Measurements from ENCODE around the gene SCIN.
"Not testable (repeated sequence)": the region's sequence is repeated elsewhere in the genome, so short reads cannot be mapped to it uniquely, and the experiment has no call there.

The SCIN gene

DNA sequence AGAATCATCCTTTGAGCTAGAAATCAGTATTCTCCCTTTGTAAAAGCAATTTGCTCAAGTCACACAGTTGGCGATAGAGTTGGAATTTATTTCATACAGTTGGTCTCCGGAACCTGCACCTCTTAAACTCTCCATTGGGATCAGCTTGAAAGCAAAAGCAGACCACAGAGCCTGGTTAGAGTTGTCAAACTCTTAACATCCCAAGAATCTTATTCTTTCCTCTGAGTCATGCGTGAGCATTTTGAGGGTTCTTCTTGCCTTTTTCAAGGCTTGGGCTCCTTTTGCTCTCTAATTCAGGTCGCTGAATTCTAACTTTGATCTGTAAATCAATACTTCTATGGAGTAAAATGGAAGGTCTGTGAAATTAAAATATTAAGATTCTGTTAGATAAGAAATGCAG lies 19.6 kb upstream of the SCIN start:
- Histone ChIP-seq H3K4me1 (ENCODE audit: control insufficient read depth, insufficient read depth, low read length) (no peaks in the 10 kb centered on the region), H3K9me3 (ENCODE audit: control insufficient read depth, insufficient read depth, low read length) (no peaks in the 10 kb centered on the region)

DNA sequence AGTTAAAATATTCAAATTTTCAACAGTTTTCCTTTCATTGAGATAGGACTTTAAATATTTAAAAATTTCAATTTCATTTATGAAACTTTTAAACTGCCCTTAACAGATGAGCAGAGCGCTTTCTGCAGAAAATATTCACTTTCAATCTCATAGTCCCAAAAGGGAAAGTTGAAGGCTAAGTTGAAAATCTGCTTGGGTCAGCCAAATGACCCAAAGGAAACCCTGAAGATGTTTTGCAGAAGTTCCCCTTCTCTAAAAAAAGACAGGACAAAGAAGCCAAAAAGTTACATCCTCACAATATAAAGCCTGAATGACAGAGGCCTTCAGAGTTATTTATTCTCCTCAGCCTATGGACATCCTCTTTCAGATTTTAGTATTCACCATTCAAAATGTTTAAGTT lies 17.6 kb upstream of the SCIN start:
- Histone ChIP-seq H3K9me3 (ENCODE audit: control insufficient read depth, insufficient read depth, low read length) (no peaks in the 10 kb centered on the region), H3K27me3 (ENCODE audit: control insufficient read depth, insufficient read depth, low read length) (no peaks in the 10 kb centered on the region), H3K9ac (ENCODE audit: low read depth, low read length) (no peak overlapping the region), H3K36me3 (ENCODE audit: control insufficient read depth, insufficient read depth, low read length) (no peaks in the 10 kb centered on the region), H3K4me3 (ENCODE audit: low read depth, low read length) (no peak overlapping the region), H3K4me1 (ENCODE audit: control insufficient read depth, insufficient read depth, low read length) (peaks cover 2% of the 10 kb centered on the region)

More for the DNA sequence above, 19.6 kb upstream of the SCIN start:
- Histone ChIP-seq H3K4me3 (ENCODE audit: low read depth, low read length) (no peak overlapping the region), H3K9ac (ENCODE audit: low read depth, low read length) (no peak overlapping the region), H3K27me3 (ENCODE audit: control insufficient read depth, insufficient read depth, low read length) (no peaks in the 10 kb centered on the region), H3K36me3 (ENCODE audit: control insufficient read depth, insufficient read depth, low read length) (no peaks in the 10 kb centered on the region)

DNA sequence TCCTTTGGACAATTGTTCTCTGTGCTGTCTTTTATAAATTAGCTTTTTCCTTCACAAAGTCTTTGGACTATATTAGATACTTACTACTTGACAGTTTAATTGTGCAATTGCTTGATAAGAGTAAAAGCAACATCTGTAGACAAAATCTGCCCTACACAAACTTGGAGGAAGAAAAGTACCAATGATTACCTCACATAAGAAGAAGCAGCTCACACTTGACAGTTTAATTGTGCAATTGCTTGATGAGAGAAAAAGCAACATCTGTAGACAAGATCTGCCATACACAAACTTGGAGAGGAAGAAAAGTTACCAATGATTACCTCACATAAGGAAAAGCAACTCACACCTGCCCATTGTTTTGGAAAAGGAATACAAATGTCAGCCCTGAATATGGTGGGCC lies 17.1 kb upstream of the SCIN start:
- H3K4me1 ChIP-seq (ENCODE audit: control insufficient read depth, insufficient read depth, low read length): peaks cover 2% of the 10 kb centered on the region
- no peaks in the 10 kb centered on the region for H3K27me3 ChIP-seq (ENCODE audit: control insufficient read depth, insufficient read depth, low read length)
- no peak overlapping the region for H3K4me3 ChIP-seq (ENCODE audit: low read depth, low read length)
- H3K36me3 ChIP-seq (ENCODE audit: control insufficient read depth, insufficient read depth, low read length): no peaks in the 10 kb centered on the region
- H3K9ac ChIP-seq (ENCODE audit: low read depth, low read length): no peak overlapping the region
- H3K9me3 ChIP-seq (ENCODE audit: control insufficient read depth, insufficient read depth, low read length): no peaks in the 10 kb centered on the region

DNA sequence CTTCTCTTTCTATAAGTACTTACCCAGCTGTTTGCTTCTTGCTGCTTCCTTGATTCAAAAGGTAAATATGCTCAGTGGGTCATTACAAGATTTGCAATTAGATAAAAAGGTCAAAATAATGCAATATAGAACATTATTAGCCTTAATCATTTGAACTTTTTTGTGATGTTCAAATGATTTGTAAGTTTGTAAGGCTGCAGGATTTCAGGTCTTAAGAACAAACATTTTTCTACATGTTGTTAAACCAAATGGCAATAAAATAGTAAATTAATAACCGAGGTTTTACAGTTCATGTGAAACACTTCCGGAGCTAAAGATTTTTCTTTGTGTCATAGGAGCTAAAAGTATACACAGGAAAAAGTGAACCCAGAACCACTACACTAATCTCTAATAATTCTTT lies 16.2 kb upstream of the SCIN start:
- Histone ChIP-seq H3K27me3 (ENCODE audit: control insufficient read depth, insufficient read depth, low read length) (no peaks in the 10 kb centered on the region), H3K36me3 (ENCODE audit: control insufficient read depth, insufficient read depth, low read length) (no peaks in the 10 kb centered on the region), H3K4me1 (ENCODE audit: control insufficient read depth, insufficient read depth, low read length) (peaks cover 2% of the 10 kb centered on the region), H3K9me3 (ENCODE audit: control insufficient read depth, insufficient read depth, low read length) (no peaks in the 10 kb centered on the region), H3K4me3 (ENCODE audit: low read depth, low read length) (no peak overlapping the region), H3K9ac (ENCODE audit: low read depth, low read length) (no peak overlapping the region)

DNA sequence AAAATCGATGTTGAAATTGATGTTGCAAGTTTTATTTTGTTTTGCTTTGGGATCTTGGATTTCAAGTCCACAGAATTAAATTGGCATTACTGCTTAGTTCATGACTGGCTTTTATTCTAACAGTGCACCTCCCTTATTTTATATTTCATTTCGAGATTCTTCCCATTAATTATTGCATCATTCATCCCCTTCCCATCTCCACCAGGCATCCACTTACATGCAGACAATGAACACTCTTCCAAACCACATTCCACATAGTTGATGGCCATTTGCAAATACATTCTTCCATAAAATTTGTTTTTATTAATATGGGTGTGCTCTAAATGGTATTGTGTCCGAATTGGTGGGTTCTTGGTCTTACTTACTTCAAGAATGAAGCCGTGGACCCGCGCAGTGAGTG lies 15.6 kb upstream of the SCIN start:
- H3K36me3 ChIP-seq (ENCODE audit: control insufficient read depth, insufficient read depth, low read length): no peaks in the 10 kb centered on the region
- H3K4me1 ChIP-seq (ENCODE audit: control insufficient read depth, insufficient read depth, low read length): peaks cover 2% of the 10 kb centered on the region
- H3K4me3 ChIP-seq (ENCODE audit: low read depth, low read length): no peak overlapping the region
- H3K9ac ChIP-seq (ENCODE audit: low read depth, low read length): no peak overlapping the region
- H3K9me3 ChIP-seq (ENCODE audit: control insufficient read depth, insufficient read depth, low read length): no peaks in the 10 kb centered on the region
- no peaks in the 10 kb centered on the region for H3K27me3 ChIP-seq (ENCODE audit: control insufficient read depth, insufficient read depth, low read length)

DNA sequence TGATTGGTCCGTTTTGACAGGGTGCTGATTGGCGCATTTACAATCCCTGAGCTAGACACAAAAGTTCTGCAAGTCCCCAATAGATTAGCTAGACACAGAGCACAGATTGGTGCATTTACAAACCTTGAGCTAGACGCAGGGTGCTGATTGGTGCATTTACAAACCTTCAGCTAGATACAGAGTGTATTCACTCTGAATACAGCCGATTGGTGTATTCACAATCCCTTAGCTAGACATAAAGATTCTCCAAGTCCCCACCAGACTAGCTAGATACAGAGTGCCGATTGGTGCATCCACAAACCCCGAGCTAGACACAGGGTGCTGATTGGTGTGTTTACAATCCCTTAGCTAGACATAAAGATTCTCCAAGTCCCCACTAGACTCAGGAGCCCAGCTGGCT lies 14.8 kb upstream of the SCIN start:
- not testable (repeated sequence) for H3K4me3 ChIP-seq (ENCODE audit: low read depth, low read length); H3K36me3 ChIP-seq (ENCODE audit: control insufficient read depth, insufficient read depth, low read length); H3K4me1 ChIP-seq (ENCODE audit: control insufficient read depth, insufficient read depth, low read length); H3K9ac ChIP-seq (ENCODE audit: low read depth, low read length); H3K27me3 ChIP-seq (ENCODE audit: control insufficient read depth, insufficient read depth, low read length); H3K9me3 ChIP-seq (ENCODE audit: control insufficient read depth, insufficient read depth, low read length)

DNA sequence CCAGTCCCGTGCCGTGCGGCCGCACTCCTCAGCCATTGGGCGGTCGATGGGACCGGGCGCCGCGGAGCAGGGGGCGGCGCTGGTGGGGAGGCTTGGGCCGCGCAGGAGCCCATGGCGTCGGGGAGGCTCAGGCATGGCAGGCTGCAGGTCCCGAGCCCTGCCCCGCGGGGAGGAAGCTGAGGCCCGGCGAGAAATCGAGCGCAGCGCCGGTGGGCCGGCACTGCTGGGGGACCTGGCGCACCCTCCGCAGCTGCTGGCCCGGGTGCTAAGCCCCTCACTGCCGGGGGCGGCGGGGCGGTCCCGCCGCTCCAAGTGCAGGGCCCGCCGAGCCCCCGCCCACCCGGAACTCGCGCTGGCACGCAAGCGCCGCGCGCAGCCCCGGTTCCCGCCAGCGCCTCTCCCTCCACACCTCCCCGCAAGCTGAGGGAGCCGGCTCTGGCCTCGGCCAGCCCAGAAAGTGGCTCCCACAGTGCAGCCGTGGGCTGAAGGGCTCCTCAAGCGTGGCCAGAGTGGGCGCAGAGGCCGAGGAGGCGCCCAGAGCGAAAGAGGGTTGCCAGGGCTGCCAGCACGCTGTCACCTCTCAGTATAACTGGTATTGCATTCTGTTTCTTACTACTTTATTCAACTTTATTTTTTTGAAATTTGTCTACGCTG lies 14.3 kb upstream of the SCIN start:
- not testable (repeated sequence) for H3K27me3 ChIP-seq (ENCODE audit: control insufficient read depth, insufficient read depth, low read length); H3K9me3 ChIP-seq (ENCODE audit: control insufficient read depth, insufficient read depth, low read length); H3K9ac ChIP-seq (ENCODE audit: low read depth, low read length); H3K4me3 ChIP-seq (ENCODE audit: low read depth, low read length); H3K4me1 ChIP-seq (ENCODE audit: control insufficient read depth, insufficient read depth, low read length); H3K36me3 ChIP-seq (ENCODE audit: control insufficient read depth, insufficient read depth, low read length)

DNA sequence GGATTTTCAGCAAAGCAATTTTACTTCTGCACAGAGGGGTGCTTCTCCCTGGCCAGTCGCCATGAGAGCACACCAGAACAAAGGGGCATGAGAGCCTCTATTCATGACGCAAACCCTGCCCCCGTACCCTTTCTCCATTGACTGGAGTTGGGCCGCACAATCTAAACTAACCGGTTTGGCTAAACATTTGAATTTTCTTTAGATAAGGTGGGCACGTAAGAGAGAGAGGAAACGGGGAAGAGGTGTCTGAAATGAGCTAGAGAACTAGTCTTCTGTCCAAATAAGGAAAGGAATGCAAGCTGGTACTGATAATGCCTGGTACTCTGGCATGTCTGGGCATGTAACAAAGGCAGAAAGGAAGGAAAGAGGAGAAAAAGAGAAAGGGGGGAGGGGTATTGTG lies 13.2 kb upstream of the SCIN start:
- Histone ChIP-seq H3K27me3 (ENCODE audit: control insufficient read depth, insufficient read depth, low read length) (no peaks in the 10 kb centered on the region), H3K4me3 (ENCODE audit: low read depth, low read length) (no peak overlapping the region), H3K9me3 (ENCODE audit: control insufficient read depth, insufficient read depth, low read length) (no peaks in the 10 kb centered on the region), H3K9ac (ENCODE audit: low read depth, low read length) (no peak overlapping the region), H3K36me3 (ENCODE audit: control insufficient read depth, insufficient read depth, low read length) (no peaks in the 10 kb centered on the region), H3K4me1 (ENCODE audit: control insufficient read depth, insufficient read depth, low read length) (peaks cover 2% of the 10 kb centered on the region)

DNA sequence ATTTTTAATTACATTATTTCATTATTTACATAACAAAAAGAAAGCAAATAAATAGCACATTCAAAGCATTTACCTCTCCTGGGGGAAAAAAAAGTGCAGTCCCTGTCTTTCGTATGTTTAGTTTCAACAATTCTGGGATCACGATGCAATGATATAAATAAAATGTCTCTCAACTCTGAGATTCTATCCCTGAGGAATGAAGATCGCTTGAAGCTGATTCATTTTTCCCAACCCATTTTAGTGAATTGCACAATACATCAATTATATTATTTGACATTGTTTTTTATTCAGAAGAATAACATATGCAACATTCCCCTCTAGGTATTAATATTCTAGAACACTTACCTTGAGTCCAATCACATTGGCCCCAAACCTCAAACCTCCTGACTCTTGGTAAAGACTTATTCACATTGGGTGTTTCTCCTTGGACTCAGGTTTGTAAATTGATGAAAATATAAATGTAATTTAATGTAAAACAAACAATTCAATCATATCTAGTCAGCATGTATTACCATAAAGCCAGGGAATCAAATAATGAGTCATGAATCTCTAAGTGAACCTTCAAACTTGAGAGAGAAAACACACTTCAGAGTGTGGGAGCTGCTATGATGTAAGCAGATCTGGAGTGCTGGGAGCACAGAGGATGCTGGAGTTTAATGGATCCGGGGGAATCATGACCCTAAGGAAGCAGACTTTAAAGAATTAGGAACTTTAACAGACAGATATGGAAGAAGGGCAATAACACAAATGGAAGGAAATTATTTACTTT lies 5.3 kb upstream of the SCIN start:
- Histone ChIP-seq H3K4me3 (ENCODE audit: low read depth, low read length) (no peak overlapping the region), H3K9ac (ENCODE audit: low read depth, low read length) (no peak overlapping the region), H3K36me3 (ENCODE audit: control insufficient read depth, insufficient read depth, low read length) (no peaks in the 10 kb centered on the region), H3K27me3 (ENCODE audit: control insufficient read depth, insufficient read depth, low read length) (peaks cover 15% of the 10 kb centered on the region), H3K9me3 (ENCODE audit: control insufficient read depth, insufficient read depth, low read length) (no peaks in the 10 kb centered on the region), H3K4me1 (ENCODE audit: control insufficient read depth, insufficient read depth, low read length) (peaks cover 6% of the 10 kb centered on the region)

DNA sequence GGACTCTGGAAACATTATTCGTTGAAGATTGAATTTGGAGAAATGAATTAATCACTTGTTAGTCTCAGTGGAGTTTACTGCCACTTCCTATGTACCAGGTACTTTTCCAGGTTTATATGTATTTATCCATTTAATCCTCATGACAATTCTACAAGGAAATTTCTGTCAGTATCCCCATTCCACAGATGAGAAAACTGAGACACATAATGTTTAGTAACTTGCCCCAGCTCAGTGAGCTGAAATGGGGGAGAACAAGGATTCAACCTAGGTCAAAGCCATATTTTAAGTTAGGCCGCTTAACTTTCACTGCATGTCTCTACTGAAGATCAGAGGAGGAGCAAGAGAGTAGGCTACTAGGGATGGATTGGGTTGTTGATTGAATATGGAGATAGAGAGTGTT lies 4.6 kb upstream of the SCIN start:
- H3K9me3 ChIP-seq (ENCODE audit: control insufficient read depth, insufficient read depth, low read length): no peaks in the 10 kb centered on the region
- no peak overlapping the region for H3K9ac ChIP-seq (ENCODE audit: low read depth, low read length)
- H3K4me1 ChIP-seq (ENCODE audit: control insufficient read depth, insufficient read depth, low read length): peaks cover 6% of the 10 kb centered on the region
- H3K4me3 ChIP-seq (ENCODE audit: low read depth, low read length): no peak overlapping the region
- peaks cover 22% of the 10 kb centered on the region for H3K27me3 ChIP-seq (ENCODE audit: control insufficient read depth, insufficient read depth, low read length)
- no peaks in the 10 kb centered on the region for H3K36me3 ChIP-seq (ENCODE audit: control insufficient read depth, insufficient read depth, low read length)

DNA sequence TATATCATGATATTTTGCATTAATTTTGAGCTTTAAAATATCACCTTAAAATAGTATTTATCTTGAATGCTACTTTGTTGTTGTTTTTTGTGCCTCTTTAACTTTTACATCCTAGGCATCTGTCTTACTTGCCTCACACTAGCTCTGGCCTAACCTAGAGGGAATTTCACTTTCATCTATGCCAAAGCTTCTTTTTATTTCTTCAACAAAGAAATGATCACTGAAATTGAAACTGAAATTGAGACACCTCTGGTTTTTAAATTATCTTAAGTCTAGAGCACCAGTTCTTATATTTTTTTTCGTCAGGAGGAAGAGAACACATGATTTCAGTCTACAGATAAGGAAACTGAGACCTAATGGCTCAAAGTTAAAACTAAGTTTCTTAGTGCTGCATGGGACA lies 3.5 kb upstream of the SCIN start:
- H3K9ac ChIP-seq (ENCODE audit: low read depth, low read length): no peak overlapping the region

DNA sequence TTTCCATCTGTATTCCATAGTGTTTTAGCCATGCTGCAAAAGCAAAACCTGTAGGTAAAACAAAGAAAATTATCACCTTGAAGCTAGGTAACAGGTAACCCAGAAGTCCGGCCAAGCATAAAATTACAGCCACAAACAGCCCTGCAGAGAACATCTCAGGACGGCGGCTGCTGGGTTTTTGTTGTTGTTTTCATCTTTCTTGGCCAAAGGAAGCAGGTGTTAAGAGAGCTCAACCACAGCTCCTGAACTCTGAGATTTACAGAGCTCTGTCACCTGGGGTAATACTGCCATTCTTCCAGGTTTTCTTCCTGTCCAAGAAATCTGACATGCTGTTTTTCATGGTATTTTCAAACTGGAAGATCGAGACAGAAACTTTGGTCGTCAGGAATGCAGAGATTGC lies 847 bp upstream of the SCIN start:
- peak overlapping the region; percentile 33 for H3K4me3 ChIP-seq (ENCODE audit: low read depth, low read length)
- H3K9ac ChIP-seq (ENCODE audit: low read depth, low read length): no peak overlapping the region
- H3K36me3 ChIP-seq (ENCODE audit: control insufficient read depth, insufficient read depth, low read length): no peaks in the 10 kb centered on the region
- peaks cover 46% of the 10 kb centered on the region for H3K27me3 ChIP-seq (ENCODE audit: control insufficient read depth, insufficient read depth, low read length)
- no peaks in the 10 kb centered on the region for H3K9me3 ChIP-seq (ENCODE audit: control insufficient read depth, insufficient read depth, low read length)
- peaks cover 6% of the 10 kb centered on the region for H3K4me1 ChIP-seq (ENCODE audit: control insufficient read depth, insufficient read depth, low read length)

More for the DNA sequence above, 3.5 kb upstream of the SCIN start:
- Histone ChIP-seq H3K4me3 (ENCODE audit: low read depth, low read length) (no peak overlapping the region), H3K9me3 (ENCODE audit: control insufficient read depth, insufficient read depth, low read length) (no peaks in the 10 kb centered on the region), H3K4me1 (ENCODE audit: control insufficient read depth, insufficient read depth, low read length) (peaks cover 6% of the 10 kb centered on the region), H3K27me3 (ENCODE audit: control insufficient read depth, insufficient read depth, low read length) (peaks cover 33% of the 10 kb centered on the region), H3K36me3 (ENCODE audit: control insufficient read depth, insufficient read depth, low read length) (no peaks in the 10 kb centered on the region)

All from iPS-15b (cell line).